CD4-positive, alpha-beta memory T cell (primary cell): ENCODE data around the gene CD3D. TPM values are rescaled to one million over a fixed set of nuclear protein-coding genes. Genes with fewer than 3 reads are reported as not detected.
"Not testable (repeated sequence)": the region's sequence is repeated elsewhere in the genome, so short reads cannot be mapped to it uniquely, and the experiment has no call there.

Source experiments
- CTCF ChIA-PET: fragments of 350-600 bp; sonication (Branson Sonifier 250); formaldehyde crosslinking; loops from one replicate; lab custom pipeline; 2021; ENCODE audit warnings: inconsistent platforms; ENCODE audit not compliant: partially characterized antibody; lab: Charles Lee
- POLR2A ChIA-PET: fragments of 350-600 bp; sonication (Branson Sonifier 250); formaldehyde crosslinking; loops from one replicate; lab custom pipeline; 2021; ENCODE audit not compliant: partially characterized antibody; lab: Charles Lee
- DNase-seq, 5 donors: peaks; one replicate each; pipeline versions ENCODE4 v3.0.0 to v3.0.0-alpha.2; 2020 to 2022; ENCODE audit warnings: mixed read lengths in 1 of 5
- H3K27ac ChIP-seq: one replicate; pipeline ENCODE4 v1.7.0; 2013; ENCODE audit warnings: low read depth, low read length
- H3K27me3 ChIP-seq: 2 replicates; pipeline ENCODE4 v1.7.0; 2013; ENCODE audit warnings: mild to moderate bottlenecking, low read length, moderate library complexity; ENCODE audit not compliant: insufficient read depth
- H3K36me3 ChIP-seq: 2 replicates; pipeline ENCODE4 v1.7.0; 2013; ENCODE audit warnings: mild to moderate bottlenecking, low read length, moderate library complexity; ENCODE audit not compliant: insufficient read depth
- H3K4me1 ChIP-seq: 2 replicates; pipeline ENCODE4 v1.7.0; 2013; ENCODE audit warnings: mild to moderate bottlenecking, low read length, moderate library complexity; ENCODE audit not compliant: insufficient read depth
- H3K4me3 ChIP-seq, 2 donors: one replicate each; pipeline ENCODE4 v1.7.0; 2013; ENCODE audit warnings: low read length in 2 of 2, mild to moderate bottlenecking in 1 of 2
- H3K9me3 ChIP-seq, 2 donors: one replicate each; pipeline ENCODE4 v1.7.0; 2013; ENCODE audit warnings: low read length in 2 of 2, control low read depth in 1 of 2; ENCODE audit not compliant: control insufficient read depth in 1 of 2
- H3K27ac Mint-ChIP-seq, 7 donors: one replicate each; pipeline ENCODE4 v1.8.0; 2020 to 2021; ENCODE audit warnings: mixed read lengths in 7 of 7, mild to moderate bottlenecking in 6 of 7, inconsistent platforms in 3 of 7, moderate library complexity in 3 of 7
- H3K27me3 Mint-ChIP-seq, 2 donors: one replicate each; pipeline ENCODE4 v1.8.0; 2020 to 2021; ENCODE audit warnings: mixed read lengths in 2 of 2
- H3K36me3 Mint-ChIP-seq, 2 donors: one replicate each; pipeline ENCODE4 v1.8.0; 2020 to 2021; ENCODE audit warnings: mixed read lengths in 2 of 2, inconsistent platforms in 1 of 2, mild to moderate bottlenecking in 1 of 2
- H3K4me1 Mint-ChIP-seq, 4 donors: one replicate each; pipeline ENCODE4 v1.8.0; 2020 to 2021; ENCODE audit warnings: mixed read lengths in 4 of 4, mild to moderate bottlenecking in 1 of 4
- H3K4me3 Mint-ChIP-seq, 8 donors: one replicate each; pipeline ENCODE4 v1.8.0; 2020 to 2021; ENCODE audit warnings: mixed read lengths in 8 of 8, mild to moderate bottlenecking in 7 of 8, moderate library complexity in 6 of 8, inconsistent platforms in 3 of 8
- H3K9me3 Mint-ChIP-seq, 8 donors: one replicate each; pipeline ENCODE4 v1.8.0; 2020 to 2021; ENCODE audit warnings: mixed read lengths in 8 of 8, mild to moderate bottlenecking in 5 of 8, inconsistent platforms in 3 of 8, moderate library complexity in 1 of 8
- intact Hi-C: fragments of 100-400 bp; cut with micrococcal nuclease; formaldehyde crosslinking; loops from one replicate; pipeline ENCODE4 v1.15.1; 2023
- polyA plus RNA-seq, 2 donors: library from polyadenylated mRNA; unstranded; fragments of 300-500 nt; fragmentation: Illumina TruSeq; gene quantifications; one replicate each; pipeline ENCODE4 v1.2.3, GENCODE V29; 2021
- total RNA-seq, 2 experiments: library from RNA; stranded (reverse); gene quantifications; one replicate each; pipeline ENCODE4 v1.2.3, GENCODE V29; 2021

Gene CD3D
- total and polyA plus RNA-seq, 4 experiments from 2014 or later, result 338 to 1,046 (median 668) TPM

GRCh38 chr11:118310271-118310670 is 32.2 kb downstream of the CD3D start:
- POLR2A ChIA-PET, result interaction anchor here (1.2 to 2.0 kb wide), 3 partner anchors 15 to 112 kb away, joined by 4 to 7 read pairs (median 5); partner anchors contain the start of gene UBE4A
- peaks cover 53 to 93% (median 79%) of the 10 kb centered on the region in 4 donors for H3K4me1 Mint-ChIP-seq
- intact Hi-C loops, result no loop called here

GRCh38 chr11:118308995-118309528 is 33.4 kb downstream of the CD3D start:
- CTCF ChIA-PET, result interaction anchor here (0.9 to 6.9 kb wide), 4 partner anchors 13 to 183 kb away, joined by 3 to 43 read pairs (median 4); no protein-coding TSS in a partner anchor
- intact Hi-C loops, result loop anchor here (5.0 kb wide), 1 partner anchor 128 kb away; the partner anchor contains the start of gene KMT2A

More at GRCh38 chr11:118310271-118310670, 32.2 kb downstream of the CD3D start:
- no peaks in the 10 kb centered on the region for H3K9me3 ChIP-seq
- no peaks in the 10 kb centered on the region for H3K27me3 ChIP-seq
- CTCF ChIA-PET, result interaction anchor here (0.8 to 6.9 kb wide), 3 partner anchors 9 to 112 kb away, joined by 3 to 43 read pairs (median 8); no protein-coding TSS in a partner anchor
- H3K36me3 ChIP-seq, result peaks cover 49% of the 10 kb centered on the region
- peaks cover 77 to 88% of the 10 kb centered on the region in 2 donors for H3K36me3 Mint-ChIP-seq
- no peak for DNase-seq
- H3K9me3 Mint-ChIP-seq, result peaks cover 0 to 3% (median 0%) of the 10 kb centered on the region in 8 donors
- H3K4me1 ChIP-seq, result peaks cover 86% of the 10 kb centered on the region
- no peaks in the 10 kb centered on the region for H3K27me3 Mint-ChIP-seq
- H3K4me3 ChIP-seq, result no peak overlapping the region
- peak overlapping the region; percentile 19 to 98 (median 89) for H3K27ac Mint-ChIP-seq
- H3K4me3 Mint-ChIP-seq, result peak overlapping the region in 6 of 8 donors; percentile 31 to 75 (median 43)
- no peak overlapping the region for H3K27ac ChIP-seq

GRCh38 chr11:118306556-118306955 is 35.9 kb downstream of the CD3D start:
- Mint-ChIP-seq H3K36me3 (peaks cover 49 to 65% of the 10 kb centered on the region in 2 donors), H3K27me3 (no peaks in the 10 kb centered on the region), H3K4me1 (peaks cover 48 to 96% (median 75%) of the 10 kb centered on the region in 4 donors), H3K27ac (peak overlapping the region; percentile 65 to 99 (median 94)), H3K4me3 (peak overlapping the region; percentile 80 to 100 (median 100)), H3K9me3 (peaks cover 0 to 3% (median 0%) of the 10 kb centered on the region in 8 donors)
- POLR2A ChIA-PET, result interaction anchor here (0.9 to 5.8 kb wide), 9 partner anchors 10 to 129 kb away, joined by 3 to 45 read pairs (median 6); partner anchors contain the start of genes JAML, MPZL3 and UBE4A
- Histone ChIP-seq H3K4me1 (peaks cover 79% of the 10 kb centered on the region), H3K9me3 (no peaks in the 10 kb centered on the region), H3K27ac (peak overlapping the region; percentile 91), H3K4me3 (peak overlapping the region in 1 of 2 donors; percentile 44), H3K36me3 (peaks cover 16% of the 10 kb centered on the region), H3K27me3 (no peaks in the 10 kb centered on the region)
- peak in 1 of 5 donors; percentile 75 for DNase-seq
- intact Hi-C loops, result loop anchor here (5.0 kb wide), 1 partner anchor 131 kb away; the partner anchor contains the start of gene KMT2A
- CTCF ChIA-PET, result interaction anchor here (3.6 to 3.9 kb wide), 2 partner anchors 11 to 108 kb away, joined by 18 to 44 read pairs; no protein-coding TSS in a partner anchor

More at GRCh38 chr11:118308995-118309528, 33.4 kb downstream of the CD3D start:
- Mint-ChIP-seq H3K36me3 (peaks cover 72 to 88% of the 10 kb centered on the region in 2 donors), H3K4me3 (peak overlapping the region; percentile 33 to 100 (median 62)), H3K4me1 (peaks cover 53 to 94% (median 76%) of the 10 kb centered on the region in 4 donors), H3K27ac (peak overlapping the region; percentile 69 to 99 (median 91))
- not testable (repeated sequence) for H3K27me3 Mint-ChIP-seq, H3K4me3 ChIP-seq, H3K27me3 ChIP-seq, H3K9me3 ChIP-seq, H3K9me3 Mint-ChIP-seq
- Histone ChIP-seq H3K27ac (peak overlapping the region; percentile 91), H3K36me3 (peaks cover 39% of the 10 kb centered on the region), H3K4me1 (peaks cover 80% of the 10 kb centered on the region)
- POLR2A ChIA-PET, result interaction anchor here (0.8 to 1.9 kb wide), 5 partner anchors 10 to 111 kb away, joined by 4 to 9 read pairs (median 5); partner anchors contain the start of genes MPZL3 and UBE4A
- peak in 1 of 5 donors; percentile 35 for DNase-seq

GRCh38 chr11:118305726-118306125 is 36.8 kb downstream of the CD3D start:
- POLR2A ChIA-PET, result interaction anchor here (0.6 to 5.8 kb wide), 15 partner anchors 10 to 137 kb away, joined by 3 to 45 read pairs (median 5); partner anchors contain the start of genes JAML, MPZL3 and UBE4A
- H3K4me1 ChIP-seq, result peaks cover 76% of the 10 kb centered on the region

GRCh38 chr11:118304568-118305248 is 37.8 kb downstream of the CD3D start, which contains the start of gene CD3E:
Gene CD3E (plus strand): TSS chr11:118304730. CDS start chr11:118304953, 223 bp downstream.
- Histone ChIP-seq H3K4me1 (peaks cover 68% of the 10 kb centered on the region), H3K4me3 (peak within 1 kb of the TSS; percentile 96 to 97), H3K9me3 (no peaks in the 10 kb centered on the region), H3K27ac (peak within 1 kb of the TSS; percentile 91), H3K36me3 (peaks cover 9% of the 10 kb centered on the region), H3K27me3 (no peaks in the 10 kb centered on the region)
- Mint-ChIP-seq H3K4me3 (peak within 1 kb of the TSS; percentile 99 to 100 (median 100)), H3K27ac (peak within 1 kb of the TSS; percentile 98 to 100 (median 99)), H3K36me3 (peaks cover 42 to 49% of the 10 kb centered on the region in 2 donors), H3K9me3 (no peaks in the 10 kb centered on the region), H3K4me1 (peaks cover 46 to 94% (median 66%) of the 10 kb centered on the region in 4 donors), H3K27me3 (no peaks in the 10 kb centered on the region)
- ChIA-PET CTCF (interaction anchor here (0.9 to 3.9 kb wide), 7 partner anchors 9 to 183 kb away, joined by 3 to 44 read pairs (median 3); no protein-coding TSS in a partner anchor), POLR2A (interaction anchor here (0.7 to 5.8 kb wide), 17 partner anchors 9 to 184 kb away, joined by 3 to 45 read pairs (median 5); partner anchors contain the start of genes JAML, MPZL3 and UBE4A)
- peak; percentile 76 to 83 (median 79) for DNase-seq
- intact Hi-C loops, result loop anchor here (1.0 to 5.0 kb wide), 5 partner anchors 8 to 133 kb away; partner anchors contain the start of genes CD3D and KMT2A

More at GRCh38 chr11:118305726-118306125, 36.8 kb downstream of the CD3D start:
- Mint-ChIP-seq H3K27me3 (no peaks in the 10 kb centered on the region), H3K27ac (peak overlapping the region; percentile 98 to 100 (median 99)), H3K9me3 (peaks cover 0 to 3% (median 0%) of the 10 kb centered on the region in 8 donors), H3K4me1 (peaks cover 52 to 96% (median 73%) of the 10 kb centered on the region in 4 donors), H3K4me3 (peak overlapping the region; percentile 99 to 100 (median 100)), H3K36me3 (peaks cover 49 to 57% of the 10 kb centered on the region in 2 donors)
- Histone ChIP-seq H3K4me3 (peak overlapping the region; percentile 96 to 97), H3K27ac (peak overlapping the region; percentile 91), H3K27me3 (no peaks in the 10 kb centered on the region), H3K36me3 (peaks cover 9% of the 10 kb centered on the region), H3K9me3 (no peaks in the 10 kb centered on the region)
- intact Hi-C loops, result loop anchor here (1.0 to 5.0 kb wide), 4 partner anchors 9 to 132 kb away; partner anchors contain the start of genes CD3D and KMT2A
- DNase-seq, result peak; percentile 68 to 78 (median 70)
- CTCF ChIA-PET, result interaction anchor here (1.5 to 3.9 kb wide), 3 partner anchors 10 to 107 kb away, joined by 3 to 44 read pairs (median 18); no protein-coding TSS in a partner anchor

- Mint-ChIP-seq H3K4me1 (peaks cover 41 to 89% (median 62%) of the 10 kb centered on the region in 4 donors), H3K36me3 (peaks cover 37 to 44% of the 10 kb centered on the region in 2 donors), H3K27ac (peak overlapping the region; percentile 98 to 100 (median 99)), H3K4me3 (peak overlapping the region; percentile 99 to 100 (median 100)), H3K27me3 (no peaks in the 10 kb centered on the region), H3K9me3 (no peaks in the 10 kb centered on the region)
- peaks cover 9% of the 10 kb centered on the region for H3K36me3 ChIP-seq
- peaks cover 63% of the 10 kb centered on the region for H3K4me1 ChIP-seq
- intact Hi-C loops, result loop anchor here (1.0 to 2.0 kb wide), 2 partner anchors 34 to 49 kb away; no protein-coding TSS in a partner anchor
- H3K4me3 ChIP-seq, result peak overlapping the region; percentile 96 to 97
- peak overlapping the region; percentile 91 for H3K27ac ChIP-seq
- POLR2A ChIA-PET, result interaction anchor here (0.7 to 5.8 kb wide), 11 partner anchors 8 to 184 kb away, joined by 3 to 45 read pairs (median 11); partner anchors contain the start of genes JAML, MPZL3 and UBE4A
- H3K27me3 ChIP-seq, result no peaks in the 10 kb centered on the region
- DNase-seq, result no peak
- no peaks in the 10 kb centered on the region for H3K9me3 ChIP-seq
- CTCF ChIA-PET, result interaction anchor here (0.5 to 3.9 kb wide), 7 partner anchors 9 to 184 kb away, joined by 3 to 44 read pairs (median 4); no protein-coding TSS in a partner anchor
Measured at GRCh38 chr11:118304227-118304567, 38.3 kb downstream of the CD3D start.
